HG02973 (cell line): ENCODE measurements around the gene CDC42EP3.

Experiments
- ATAC-seq: cut with Tn5 transposase; IDR thresholded peaks from one replicate; pipeline ENCODE4 v1.9.1; 2021; ENCODE audit warnings: moderate library complexity; ENCODE audit not compliant: unreplicated experiment

Gene CDC42EP3

GRCh38 chr2:37637190-37637860 is 34.1 kb downstream of the CDC42EP3 start:
- ATAC-seq = no peak

GRCh38 chr2:37636381-37637066 is 34.9 kb downstream of the CDC42EP3 start:
- no peak for ATAC-seq

- ATAC-seq = peak; percentile 70
Measured at GRCh38 chr2:37635504-37636380, 35.7 kb downstream of the CDC42EP3 start.

- ATAC-seq = no peak
Measured at GRCh38 chr2:37634914-37635503, 36.4 kb downstream of the CDC42EP3 start.

- ATAC-seq = no peak
Measured at GRCh38 chr2:37633845-37634244, 37.6 kb downstream of the CDC42EP3 start.

- no peak for ATAC-seq
Measured at GRCh38 chr2:37633234-37633633, 38.2 kb downstream of the CDC42EP3 start.

- no peak for ATAC-seq
Measured at GRCh38 chr2:37632310-37632709, 39.1 kb downstream of the CDC42EP3 start.

GRCh38 chr2:37631698-37632097 is 39.7 kb downstream of the CDC42EP3 start:
- no peak for ATAC-seq

- ATAC-seq = no peak
Measured at GRCh38 chr2:37631292-37631691, 40.1 kb downstream of the CDC42EP3 start.

- ATAC-seq = no peak
Measured at GRCh38 chr2:37630776-37631175, 40.7 kb downstream of the CDC42EP3 start.

- no peak for ATAC-seq
Measured at GRCh38 chr2:37630301-37630700, 41.1 kb downstream of the CDC42EP3 start.

GRCh38 chr2:37629529-37629928 is 41.9 kb downstream of the CDC42EP3 start:
- no peak for ATAC-seq

- no peak for ATAC-seq
Measured at GRCh38 chr2:37627710-37628109, 43.7 kb downstream of the CDC42EP3 start.

- no peak for ATAC-seq
Measured at GRCh38 chr2:37625796-37626571, 45.5 kb downstream of the CDC42EP3 start.

- ATAC-seq = no peak
Measured at GRCh38 chr2:37625156-37625555, 46.3 kb downstream of the CDC42EP3 start.

GRCh38 chr2:37623971-37624900 is 47.2 kb downstream of the CDC42EP3 start:
- ATAC-seq = peak; percentile 86

- no peak for ATAC-seq
Measured at GRCh38 chr2:37623406-37623805, 48.0 kb downstream of the CDC42EP3 start.

- ATAC-seq = no peak
Measured at GRCh38 chr2:37622450-37623100, 48.9 kb downstream of the CDC42EP3 start.

GRCh38 chr2:37621199-37621598 is 50.2 kb downstream of the CDC42EP3 start:
- ATAC-seq = no peak
